SK-N-SH (cell line): Measurements from ENCODE around the gene VAPB. TPM values are rescaled to one million over a fixed set of nuclear protein-coding genes. Genes with fewer than 3 reads are reported as not detected.
A peak's percentile ranks its signal among the peaks of the same experiment; 100 is the strongest.

Source experiments
- CTCF ChIA-PET: fragments of 300-600, 350-600 bp; formaldehyde crosslinking; extraction: SDS; loops from one replicate; lab custom pipeline; 2021; lab: Yijun Ruan, JAX
- POLR2A ChIA-PET: fragments of 350-600 bp; sonication (Branson Sonifier 250); formaldehyde crosslinking; extraction: SDS; loops from one replicate; lab custom pipeline; 2020; ENCODE audit warnings: antibody characterized with exemption, inconsistent platforms; lab: Yijun Ruan, JAX
- DNase-seq: peaks from one replicate; pipeline ENCODE4 v3.0.0; 2012
- H2AFZ ChIP-seq: fragments of 200-600 bp; sonication (generic); 2 replicates; pipeline ENCODE4 v1.8.1; 2016; ENCODE audit warnings: antibody characterized with exemption, mild to moderate bottlenecking, low read depth
- H3F3A ChIP-seq: fragments of 200-600 bp; sonication (generic); replicated peaks from 2 replicates; pipeline ENCODE3; 2016; ENCODE audit warnings: antibody characterized with exemption, mild to moderate bottlenecking; ENCODE audit not compliant: insufficient read depth
- H3K27ac ChIP-seq, 2 experiments: fragments of 200-500 bp in 1 of 2; fragments of 200-600 bp in 1 of 2; sonication (Bioruptor generic) in 1 of 2; sonication (generic), shearing (Covaris generic) in 1 of 2; 2 replicates each; pipeline versions ENCODE4 v1.5.1 to v1.6.1; 2014 to 2016; ENCODE audit warnings: low read depth in 2 of 2, inconsistent platforms in 1 of 2, low read length in 1 of 2, mild to moderate bottlenecking in 1 of 2, mixed read lengths in 1 of 2
- H3K27me3 ChIP-seq: fragments of 200-600 bp; sonication (generic), shearing (Covaris generic); 2 replicates; pipeline ENCODE4 v1.6.1; 2016; ENCODE audit warnings: mixed run types; ENCODE audit not compliant: insufficient read depth
- H3K36me3 ChIP-seq, 2 experiments: fragments of 200-500 bp in 1 of 2; fragments of 200-600 bp in 1 of 2; sonication (Bioruptor generic) in 1 of 2; sonication (generic) in 1 of 2; replicated peaks in 1 of 2; 2 replicates each; pipeline versions ENCODE3 to v1.5.1; 2014 to 2016; ENCODE audit warnings: low read length in 1 of 2, mild to moderate bottlenecking in 1 of 2; ENCODE audit not compliant: insufficient read depth in 2 of 2, control insufficient read depth in 1 of 2
- H3K4me1 ChIP-seq, 2 experiments: fragments of 200-500 bp in 1 of 2; fragments of 200-600 bp in 1 of 2; sonication (Bioruptor generic) in 1 of 2; sonication (generic), shearing (Covaris generic) in 1 of 2; 2 replicates each; pipeline versions ENCODE4 v1.5.1 to v1.6.1; 2014 to 2016; ENCODE audit warnings: low read depth in 1 of 2, low read length in 1 of 2, mixed run types in 1 of 2; ENCODE audit not compliant: insufficient read depth in 2 of 2, control insufficient read depth in 1 of 2
- H3K4me2 ChIP-seq: fragments of 200-600 bp; sonication (generic), shearing (Covaris generic); 2 replicates; pipeline ENCODE4 v1.6.1; 2017; ENCODE audit warnings: mixed run types
- H3K4me3 ChIP-seq, 2 experiments: fragments of 200-500 bp in 1 of 2; fragments of 200-600 bp in 1 of 2; sonication (Bioruptor generic) in 1 of 2; sonication (generic), shearing (Covaris generic) in 1 of 2; 2 replicates each; pipeline versions ENCODE4 v1.5.1 to v1.8.1; 2014 to 2016; ENCODE audit warnings: low read depth in 2 of 2, inconsistent platforms in 1 of 2, low read length in 1 of 2, mild to moderate bottlenecking in 1 of 2, mixed read lengths in 1 of 2, moderate library complexity in 1 of 2
- H3K79me2 ChIP-seq: fragments of 200-600 bp; sonication (generic); 2 replicates; pipeline ENCODE4 v1.8.1; 2017; ENCODE audit warnings: mild to moderate bottlenecking; ENCODE audit not compliant: insufficient read depth
- H3K9ac ChIP-seq: fragments of 200-600 bp; sonication (generic); 2 replicates; pipeline ENCODE4 v1.6.1; 2017; ENCODE audit warnings: mixed run types
- H3K9me2 ChIP-seq: fragments of 200-600 bp; sonication (generic); 2 replicates; pipeline ENCODE4 v1.6.1; 2017; ENCODE audit warnings: mixed run types
- H3K9me3 ChIP-seq: fragments of 200-600 bp; sonication (generic); 2 replicates; pipeline ENCODE4 v1.6.1; 2017; ENCODE audit warnings: mixed run types, mild to moderate bottlenecking, moderate library complexity
- H4K20me1 ChIP-seq: fragments of 200-600 bp; sonication (generic); 2 replicates; pipeline ENCODE4 v1.6.1; 2017; ENCODE audit warnings: mild to moderate bottlenecking, mixed run types; ENCODE audit not compliant: insufficient read depth
- EP300 ChIP-seq, 2 experiments: IDR thresholded peaks; 2 replicates each; pipeline versions ENCODE4 v1.4.0 to v1.6.1; 2012; ENCODE audit warnings: borderline replicate concordance in 1 of 2, low read depth in 1 of 2, low read length in 1 of 2
- EZH2phosphoT487 ChIP-seq: fragments of 200-600 bp; sonication (generic); IDR thresholded peaks from 2 replicates; pipeline ENCODE4 v1.6.1; 2017; ENCODE audit warnings: low read depth, mixed run types, mild to moderate bottlenecking, antibody characterized with exemption, moderate library complexity, borderline replicate concordance
- FOSL2 ChIP-seq: IDR thresholded peaks from 2 replicates; pipeline ENCODE4 v1.4.0; 2012; ENCODE audit warnings: low read depth, mild to moderate bottlenecking, moderate library complexity, borderline replicate concordance
- GATA2 ChIP-seq: sonication (generic); formaldehyde crosslinking; IDR thresholded peaks from 2 replicates; pipeline ENCODE4 v1.5.0; 2020; ENCODE audit warnings: mild to moderate bottlenecking, missing genetic modification reagents
- NFIC ChIP-seq: IDR thresholded peaks from 2 replicates; pipeline ENCODE4 v1.4.0; 2012; ENCODE audit warnings: borderline replicate concordance
- POLR2AphosphoS5 ChIP-seq: IDR thresholded peaks from 2 replicates; pipeline ENCODE4 v1.6.1; 2012; ENCODE audit warnings: low read depth, low read length
- TAF1 ChIP-seq: IDR thresholded peaks from 2 replicates; pipeline ENCODE4 v1.6.1; 2012; ENCODE audit warnings: low read depth, mild to moderate bottlenecking, low read length, moderate library complexity, borderline replicate concordance
- TEAD4 ChIP-seq: IDR thresholded peaks from 2 replicates; pipeline ENCODE4 v1.4.0; 2012; ENCODE audit warnings: mild to moderate bottlenecking, borderline replicate concordance; ENCODE audit not compliant: insufficient read depth
- WGBS: methylation state at CpG from one replicate; pipeline ENCODE4 v1.1.6; 2017; ENCODE audit warnings: low lambda C conversion rate; 5-methylcytosine and 5-hydroxymethylcytosine counted together
- polyA plus RNA-seq, 3 experiments: library from polyadenylated mRNA; depleted of rRNA; stranded (reverse); fragments of >200 nt; gene quantifications; 2 replicates each; pipeline ENCODE4 v1.2.3, GENCODE V29; 2012
- TF ChIP-seq, protein P1 (sequence below): fragments of 150-350 bp; IDR thresholded peaks from 2 replicates; pipeline ENCODE4 v1.6.1; 2016; ENCODE audit warnings: mild to moderate bottlenecking, low read depth, low read length
- TF ChIP-seq, protein P2 (sequence below): IDR thresholded peaks from 2 replicates; pipeline ENCODE4 v1.4.0; 2012; ENCODE audit warnings: low read depth

Gene VAPB
- polyA plus RNA-seq, 1 of the 3 experiments (the other 2 are of a cell fraction), result 16.9 TPM

DNA sequence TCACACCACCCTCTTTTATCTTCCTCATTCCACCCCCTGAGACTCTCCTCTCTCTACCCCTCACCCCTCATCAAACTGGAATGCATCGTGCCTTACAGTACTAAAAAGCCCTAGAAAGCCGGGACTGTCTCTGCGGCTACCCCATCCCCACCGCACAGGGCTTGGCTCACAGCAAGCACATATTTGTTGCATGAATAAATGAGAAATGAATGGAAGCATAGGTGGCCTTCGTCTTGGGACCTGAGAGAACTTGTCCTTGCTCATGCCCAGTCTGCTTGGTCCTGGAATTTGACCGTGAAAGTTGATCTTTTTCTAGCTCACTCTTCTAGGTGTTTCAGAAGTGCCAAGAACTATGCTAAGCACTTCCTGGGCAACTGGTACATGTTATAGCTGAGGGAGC is 72.9 kb downstream of the VAPB start:
- CTCF ChIA-PET, result interaction anchor here (0.9 to 2.6 kb wide), 3 partner anchors 10 to 189 kb away, joined by 3 to 9 read pairs (median 5); partner anchors contain the start of gene STX16

GRCh38 chr20:58463256-58463655 is 74.2 kb downstream of the VAPB start:
- Histone ChIP-seq H3F3A (peaks cover 10% of the 10 kb centered on the region), H3K4me3 (no peak overlapping the region), H3K27ac (no peak overlapping the region), H4K20me1 (no peaks in the 10 kb centered on the region), H3K4me2 (no peak overlapping the region), H3K9me3 (no peaks in the 10 kb centered on the region), H3K4me1 (peaks cover 8 to 23% of the 10 kb centered on the region in 2 experiments; a peak in 3 of 4 replicates), H3K9me2 (no peaks in the 10 kb centered on the region), H3K9ac (no peak overlapping the region), H2AFZ (no peak overlapping the region), H3K36me3 (no peaks in the 10 kb centered on the region), H3K79me2 (no peaks in the 10 kb centered on the region), H3K27me3 (no peaks in the 10 kb centered on the region)
- ChIA-PET POLR2A (no interaction called here), CTCF (interaction anchor here (0.9 to 1.6 kb wide), 4 partner anchors 10 to 227 kb away, joined by 3 to 6 read pairs (median 3); partner anchors contain the start of gene STX16)
- 93% methylated on average over 10 of the region's 10 CpGs for WGBS
- no peak for DNase-seq
- TF ChIP-seq, protein P1, sequence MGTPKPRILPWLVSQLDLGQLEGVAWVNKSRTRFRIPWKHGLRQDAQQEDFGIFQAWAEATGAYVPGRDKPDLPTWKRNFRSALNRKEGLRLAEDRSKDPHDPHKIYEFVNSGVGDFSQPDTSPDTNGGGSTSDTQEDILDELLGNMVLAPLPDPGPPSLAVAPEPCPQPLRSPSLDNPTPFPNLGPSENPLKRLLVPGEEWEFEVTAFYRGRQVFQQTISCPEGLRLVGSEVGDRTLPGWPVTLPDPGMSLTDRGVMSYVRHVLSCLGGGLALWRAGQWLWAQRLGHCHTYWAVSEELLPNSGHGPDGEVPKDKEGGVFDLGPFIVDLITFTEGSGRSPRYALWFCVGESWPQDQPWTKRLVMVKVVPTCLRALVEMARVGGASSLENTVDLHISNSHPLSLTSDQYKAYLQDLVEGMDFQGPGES, result no peak
- no peak for TF ChIP-seq TEAD4

More for the DNA sequence above, 72.9 kb downstream of the VAPB start:
- peaks cover 15% of the 10 kb centered on the region for H3F3A ChIP-seq
- no peak for TF ChIP-seq GATA2 (CRISPR knock-in tag)
- no peak for TF ChIP-seq TAF1
- TF ChIP-seq NFIC, result 0 out of 2 replicates have a peak, but pooled peaks have one; percentile 21
- TF ChIP-seq, protein P2, sequence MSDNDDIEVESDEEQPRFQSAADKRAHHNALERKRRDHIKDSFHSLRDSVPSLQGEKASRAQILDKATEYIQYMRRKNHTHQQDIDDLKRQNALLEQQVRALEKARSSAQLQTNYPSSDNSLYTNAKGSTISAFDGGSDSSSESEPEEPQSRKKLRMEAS, result no peak
- TF ChIP-seq EZH2phosphoT487, result no peak
- TF ChIP-seq POLR2AphosphoS5, result no peak
- no peak for TF ChIP-seq FOSL2
- TF ChIP-seq, all 33 proteins: peak for 1
- no peaks in the 10 kb centered on the region for H3K9me2 ChIP-seq
- H3K9me3 ChIP-seq, result no peaks in the 10 kb centered on the region
- no peak overlapping the region for H3K4me2 ChIP-seq
- peaks cover 20 to 27% of the 10 kb centered on the region in 2 experiments; a peak in 3 of 4 replicates for H3K4me1 ChIP-seq
- no peaks in the 10 kb centered on the region for H3K79me2 ChIP-seq
- H3K27ac ChIP-seq, result no peak overlapping the region
- DNase-seq, result no peak
- no peaks in the 10 kb centered on the region for H4K20me1 ChIP-seq
- H3K4me3 ChIP-seq, result no peak overlapping the region
- no peaks in the 10 kb centered on the region for H3K27me3 ChIP-seq
- no peaks in the 10 kb centered on the region for H3K36me3 ChIP-seq
- 79% methylated on average over 6 of the region's 6 CpGs for WGBS
- POLR2A ChIA-PET, result no interaction called here
- H3K9ac ChIP-seq, result no peak overlapping the region
- no peak overlapping the region for H2AFZ ChIP-seq

- no peak overlapping the region for H2AFZ ChIP-seq
- WGBS, result 87% methylated on average over 8 of the region's 8 CpGs
- H3K4me2 ChIP-seq, result no peak overlapping the region
- peaks cover 5% of the 10 kb centered on the region for H3F3A ChIP-seq
- no peak overlapping the region for H3K4me3 ChIP-seq
- H3K9ac ChIP-seq, result no peak overlapping the region
- ChIA-PET POLR2A (no interaction called here), CTCF (no interaction called here)
- no peak for TF ChIP-seq EP300 (IDR thresholded peaks at IDR 0.05; ENCODE audit: borderline replicate concordance in 1 of 2, low read depth in 1 of 2, low read length in 1 of 2)
- TF ChIP-seq, all 33 proteins: peak for 0
- peaks cover 0 to 22% of the 10 kb centered on the region in 2 experiments; a peak in 2 of 4 replicates for H3K4me1 ChIP-seq
- no peaks in the 10 kb centered on the region for H3K36me3 ChIP-seq
- H3K9me2 ChIP-seq, result no peaks in the 10 kb centered on the region
- no peak for DNase-seq
- no peaks in the 10 kb centered on the region for H3K27me3 ChIP-seq
- H3K9me3 ChIP-seq, result no peaks in the 10 kb centered on the region
- no peaks in the 10 kb centered on the region for H4K20me1 ChIP-seq
- H3K79me2 ChIP-seq, result no peaks in the 10 kb centered on the region
- H3K27ac ChIP-seq, result no peak overlapping the region
These were observed 75.8 kb downstream of the VAPB start for GRCh38 chr20:58464838-58465237.
